A673 (cell line): ENCODE measurements around the gene C1orf159. TPM values are rescaled to one million over a fixed set of nuclear protein-coding genes. Genes with fewer than 3 reads are reported as not detected.

Experiments
- BruUV-seq: library from RNA; stranded (reverse); fragments of 400-500 nt; replicated peaks from 2 replicates; lab custom pipeline; 2021; lab: Mats Ljungman, UMichigan
- CTCF ChIA-PET: fragments of 300-600 bp; sonication (Branson Sonifier 250); formaldehyde crosslinking; loops from one replicate; lab custom pipeline; 2022; ENCODE audit warnings: antibody characterized with exemption; lab: Charles Lee
- POLR2A ChIA-PET: fragments of 300-600 bp; sonication (Branson Sonifier 250); formaldehyde crosslinking; loops from one replicate; lab custom pipeline; 2022; ENCODE audit warnings: antibody characterized with exemption; ENCODE audit not compliant: low non-redundant PET; lab: Charles Lee
- DNase-seq: peaks from one replicate; pipeline ENCODE4 v3.0.0-alpha.2; 2015; ENCODE audit warnings: low spot score
- H3K27ac ChIP-seq: fragments of 200-600 bp; sonication (generic); 2 replicates; pipeline ENCODE4 v1.5.1; 2016; ENCODE audit warnings: mixed run types, low read depth, mild to moderate bottlenecking, mixed read lengths, antibody characterized with exemption, low read length; ENCODE audit not compliant: poor library complexity, severe bottlenecking
- H3K27me3 ChIP-seq: fragments of 200-600 bp; sonication (generic); replicated peaks from 2 replicates; pipeline ENCODE4 v1.6.1; 2017; ENCODE audit warnings: mixed run types, low read depth, mild to moderate bottlenecking, mixed read lengths, antibody characterized with exemption, low read length; ENCODE audit not compliant: insufficient read depth, poor library complexity
- H3K36me3 ChIP-seq: fragments of 200-600 bp; sonication (generic); 2 replicates; pipeline ENCODE4 v1.6.1; 2016; ENCODE audit warnings: mixed run types, mild to moderate bottlenecking, mixed read lengths, antibody characterized with exemption, low read length; ENCODE audit not compliant: insufficient read depth, poor library complexity, severe bottlenecking
- H3K4me1 ChIP-seq: fragments of 200-600 bp; sonication (generic); 2 replicates; pipeline ENCODE4 v1.6.1; 2017; ENCODE audit warnings: mixed run types, mild to moderate bottlenecking, mixed read lengths, antibody characterized with exemption, low read length; ENCODE audit not compliant: insufficient read depth, poor library complexity, severe bottlenecking
- H3K4me3 ChIP-seq: fragments of 200-600 bp; sonication (generic); 2 replicates; pipeline ENCODE4 v1.5.1; 2016; ENCODE audit warnings: low read depth, mixed run types, mild to moderate bottlenecking, mixed read lengths, low read length; ENCODE audit not compliant: poor library complexity, severe bottlenecking
- H3K9me3 ChIP-seq: fragments of 200-600 bp; sonication (generic); 2 replicates; pipeline ENCODE4 v1.6.1; 2016; ENCODE audit warnings: mixed run types, low read depth, mild to moderate bottlenecking, mixed read lengths, antibody characterized with exemption, low read length; ENCODE audit not compliant: poor library complexity, severe bottlenecking
- CTCF ChIP-seq: fragments of 300-800, 200-600 bp; sonication (generic); conservative IDR thresholded peaks from 2 replicates; pipeline ENCODE4 v1.5.1; 2017; ENCODE audit warnings: low read depth, mild to moderate bottlenecking, antibody characterized with exemption, low read length, moderate library complexity, mixed read lengths
- EZH2 ChIP-seq: fragments of 200-600 bp; sonication (generic); IDR thresholded peaks from 2 replicates; pipeline ENCODE4 v1.6.1; 2017; ENCODE audit warnings: borderline replicate concordance, low read depth, mild to moderate bottlenecking, mixed read lengths, antibody characterized with exemption, low read length; ENCODE audit not compliant: poor library complexity, severe bottlenecking
- intact Hi-C: fragments of 100-400 bp; cut with micrococcal nuclease; formaldehyde crosslinking; loops from one replicate; pipeline ENCODE4 v1.10.0; 2022; ENCODE audit not compliant: unreplicated experiment
- total RNA-seq: library from RNA; stranded (reverse); gene quantifications from 2 replicates; pipeline ENCODE4 v1.2.3, GENCODE V29; 2021

The C1orf159 gene
- total RNA-seq, 1 experiment from 2014 or later, result 26.8 TPM

GRCh38 chr1:1089731-1090423 is 26.0 kb downstream of the C1orf159 start:
- Histone ChIP-seq H3K4me1 (no peaks in the 10 kb centered on the region), H3K4me3 (no peak overlapping the region), H3K9me3 (no peaks in the 10 kb centered on the region), H3K27ac (no peak overlapping the region), H3K27me3 (no peaks in the 10 kb centered on the region), H3K36me3 (no peaks in the 10 kb centered on the region)
- ChIA-PET POLR2A (no interaction called here), CTCF (no interaction called here)
- TF ChIP-seq EZH2, result no peak
- TF ChIP-seq CTCF, result no peak
- intact Hi-C loops, result no loop called here
- BruUV-seq, result no TSS peak
- no peak for DNase-seq

- no peaks in the 10 kb centered on the region for H3K27me3 ChIP-seq
- no peaks in the 10 kb centered on the region for H3K36me3 ChIP-seq
- no peak for DNase-seq
- no peaks in the 10 kb centered on the region for H3K9me3 ChIP-seq
- ChIA-PET CTCF (no interaction called here), POLR2A (no interaction called here)
- TF ChIP-seq CTCF (no peak), EZH2 (no peak)
- no peak overlapping the region for H3K4me3 ChIP-seq
- BruUV-seq, result no TSS peak
- intact Hi-C loops, result no loop called here
- no peak overlapping the region for H3K27ac ChIP-seq
- H3K4me1 ChIP-seq, result no peaks in the 10 kb centered on the region
Observed at GRCh38 chr1:1088801-1089680, 26.8 kb downstream of the C1orf159 start.

- Histone ChIP-seq H3K4me1 (no peaks in the 10 kb centered on the region), H3K27me3 (no peaks in the 10 kb centered on the region), H3K4me3 (no peak overlapping the region), H3K27ac (no peak overlapping the region), H3K9me3 (no peaks in the 10 kb centered on the region), H3K36me3 (no peaks in the 10 kb centered on the region)
- no peak for DNase-seq
- intact Hi-C loops, result no loop called here
- no TSS peak for BruUV-seq
- ChIA-PET POLR2A (no interaction called here), CTCF (no interaction called here)
- no peak for TF ChIP-seq CTCF
- no peak for TF ChIP-seq EZH2
Observed at GRCh38 chr1:1088029-1088800, 27.7 kb downstream of the C1orf159 start.
